HG03045 (cell line): ENCODE measurements around the gene S100B.

Experiments
- ATAC-seq: cut with Tn5 transposase; IDR thresholded peaks from one replicate; pipeline ENCODE4 v1.9.1; 2021; ENCODE audit warnings: mild to moderate bottlenecking, moderate library complexity; ENCODE audit not compliant: unreplicated experiment

Gene S100B

DNA sequence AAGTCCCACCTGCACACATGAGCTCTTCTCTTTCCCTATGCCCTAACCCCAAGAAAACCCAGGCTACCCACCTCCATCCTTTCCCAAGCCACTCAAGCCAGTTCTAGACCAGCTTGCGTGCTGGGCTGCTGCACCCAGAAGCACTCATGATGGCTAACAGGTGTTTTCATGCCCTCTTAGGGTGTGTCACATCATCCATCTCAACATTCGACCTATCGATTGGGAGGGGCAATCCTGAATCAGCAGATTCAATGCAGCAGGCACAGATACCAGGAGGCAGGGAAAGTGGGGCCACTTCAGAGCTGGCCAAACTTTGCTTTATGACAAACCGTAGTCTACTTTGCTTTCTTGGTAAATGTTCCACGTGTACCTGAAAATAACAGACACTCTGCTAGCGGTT is 24.0 kb upstream of the S100B start:
- ATAC-seq: no peak

DNA sequence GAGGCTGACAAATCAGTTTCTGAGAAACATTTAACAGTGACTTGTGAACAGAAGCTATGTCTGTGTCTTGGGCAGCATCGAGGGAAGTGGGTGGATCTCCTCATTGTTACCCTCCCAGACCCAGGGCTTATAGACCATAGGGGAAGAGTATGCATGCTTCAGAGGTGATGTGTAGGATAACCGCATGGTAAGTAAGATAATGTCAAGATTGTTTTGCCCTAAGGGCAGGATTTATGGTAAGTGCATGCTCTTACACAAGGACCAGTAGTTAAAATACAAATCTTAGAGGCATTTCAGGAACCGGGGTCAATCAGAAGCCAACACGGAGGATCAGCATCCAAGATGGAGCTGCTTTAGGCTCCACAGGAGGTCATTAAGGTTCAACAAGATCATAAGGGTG is 22.8 kb upstream of the S100B start:
- no peak for ATAC-seq

DNA sequence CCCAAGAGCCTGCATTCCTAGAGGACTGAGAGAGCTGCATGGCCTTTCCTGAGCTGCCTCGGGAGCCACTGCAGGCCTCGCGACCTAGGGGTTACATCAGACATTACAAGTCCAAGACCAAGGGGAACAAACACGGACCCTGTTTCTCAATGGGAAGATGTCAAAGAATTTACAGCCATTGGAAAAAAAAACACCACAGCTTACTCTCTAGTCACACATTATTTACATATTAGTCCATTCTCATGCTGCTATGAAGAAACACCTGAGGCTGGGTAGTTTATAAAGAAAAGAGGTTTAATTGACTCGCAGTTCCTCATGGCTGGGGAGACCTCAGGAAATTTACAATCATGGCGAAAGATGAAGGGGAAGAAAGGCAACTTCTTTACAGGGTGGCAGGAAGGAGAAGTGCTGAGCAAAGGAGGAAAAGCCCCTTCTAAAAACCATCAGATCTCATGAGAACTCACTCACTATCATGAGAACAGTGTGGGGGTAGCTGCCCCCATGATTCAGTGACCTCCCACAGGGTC is 22.2 kb upstream of the S100B start:
- no peak for ATAC-seq

DNA sequence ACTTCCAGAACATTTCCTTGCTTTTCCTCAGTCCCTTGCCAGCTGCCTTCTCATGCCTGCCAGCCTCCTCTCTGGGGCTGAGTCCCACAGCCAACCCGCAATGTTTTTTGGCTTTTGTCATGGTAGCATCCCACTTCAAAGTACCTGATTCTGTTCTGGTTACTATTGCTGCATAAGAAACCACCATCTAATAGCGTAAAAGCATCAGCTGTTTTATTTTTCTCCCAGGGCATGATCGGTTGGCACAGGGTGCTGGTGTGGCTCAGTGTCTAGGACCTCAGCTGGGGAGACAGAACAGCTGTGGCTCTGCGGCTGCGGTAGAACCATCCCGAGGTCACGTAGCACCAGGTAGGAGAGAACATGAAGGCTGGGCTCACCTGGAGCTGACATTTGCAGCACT is 21.7 kb upstream of the S100B start:
- no peak for ATAC-seq

DNA sequence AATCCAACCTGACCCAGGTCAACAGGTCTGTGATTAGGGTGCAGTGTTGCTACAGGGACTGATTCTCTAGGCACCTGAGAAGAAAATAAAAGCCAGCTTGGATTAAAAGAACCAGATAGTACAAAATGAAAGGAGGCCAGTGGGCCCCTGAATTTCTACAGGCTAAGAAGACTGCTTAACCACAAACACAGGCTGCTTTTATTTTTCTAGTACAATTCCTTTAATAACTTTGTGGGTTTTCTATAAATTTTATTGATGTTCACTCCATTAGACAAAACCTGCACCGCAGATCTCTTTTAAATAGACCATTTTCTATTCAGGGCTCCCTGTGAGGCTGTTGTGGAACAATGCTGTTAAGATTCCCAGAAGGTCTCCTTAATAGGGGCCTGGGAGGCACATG is 20.9 kb upstream of the S100B start:
- no peak for ATAC-seq

DNA sequence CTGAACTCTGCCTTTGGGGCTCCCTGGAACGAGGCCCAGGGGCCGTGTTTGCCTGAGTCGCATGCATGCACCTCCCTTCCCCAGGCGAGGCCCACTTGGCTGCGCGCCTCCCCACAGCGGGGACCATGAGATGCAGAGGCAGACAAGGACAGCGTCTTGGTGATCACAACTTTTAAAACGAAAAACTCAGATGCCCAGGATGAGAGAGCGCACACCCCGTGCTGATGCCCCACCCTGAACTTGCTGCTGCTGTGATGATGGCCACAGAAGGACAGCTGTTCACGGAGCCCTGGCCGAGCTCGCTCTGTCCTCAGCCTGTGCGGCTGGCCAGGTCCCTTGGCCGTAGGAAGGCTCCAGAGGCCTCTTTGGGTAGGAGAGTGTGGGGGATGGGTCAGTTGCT is 19.2 kb upstream of the S100B start:
- ATAC-seq: no peak

DNA sequence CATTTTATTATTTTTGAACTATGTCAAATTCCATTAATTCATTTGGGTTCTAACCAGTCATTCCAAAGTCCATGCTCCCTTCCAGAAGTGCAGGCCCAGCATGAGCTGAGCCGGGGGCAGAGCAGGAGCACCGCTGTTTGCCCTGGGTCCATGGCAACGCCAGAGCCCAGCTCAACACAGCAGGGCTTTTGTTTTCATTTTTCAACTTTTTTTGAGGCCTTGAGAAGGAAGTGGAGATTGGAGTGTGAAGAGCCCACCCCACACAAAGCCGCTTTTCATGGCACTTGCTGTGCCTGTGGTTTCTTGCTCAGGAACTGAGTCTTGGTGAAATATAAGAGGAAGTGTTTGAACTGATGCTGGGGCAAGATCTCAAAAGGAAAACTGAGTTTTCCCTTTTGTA is 17.3 kb upstream of the S100B start:
- no peak for ATAC-seq

DNA sequence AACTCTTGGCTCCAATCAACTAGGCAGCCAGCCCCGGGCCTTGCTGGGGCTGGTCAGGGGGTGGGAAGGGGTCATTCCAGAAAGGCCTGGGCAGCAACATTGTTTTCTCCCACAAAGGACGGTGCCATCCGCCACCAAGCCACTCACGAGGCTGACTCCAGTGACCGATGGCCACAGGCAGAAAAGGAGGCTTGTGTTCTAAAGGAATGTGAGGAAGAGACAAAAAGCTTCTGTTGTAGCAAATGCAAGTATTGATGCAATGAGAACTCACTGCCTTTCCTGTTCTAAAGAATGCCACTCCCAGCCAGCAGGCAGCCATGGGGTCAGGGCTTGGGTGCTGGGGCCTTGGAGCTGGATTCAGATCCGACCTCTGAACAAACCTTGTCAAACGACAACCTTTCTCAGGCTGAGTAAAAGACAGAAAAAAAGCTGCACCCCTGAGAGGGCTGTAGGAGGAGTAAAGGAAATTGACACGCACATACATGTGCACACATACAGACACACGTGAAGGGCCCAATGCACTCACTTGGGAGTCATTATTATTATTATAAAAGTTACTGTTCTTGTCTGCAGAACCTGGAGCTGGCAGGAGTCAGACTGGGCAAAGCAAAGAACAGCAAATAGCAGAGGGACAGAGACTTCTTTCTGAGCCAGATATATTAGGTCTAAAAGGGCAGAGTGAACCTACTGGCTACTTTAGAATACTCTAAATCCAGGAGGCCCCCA is 16.7 kb upstream of the S100B start:
- ATAC-seq: no peak

DNA sequence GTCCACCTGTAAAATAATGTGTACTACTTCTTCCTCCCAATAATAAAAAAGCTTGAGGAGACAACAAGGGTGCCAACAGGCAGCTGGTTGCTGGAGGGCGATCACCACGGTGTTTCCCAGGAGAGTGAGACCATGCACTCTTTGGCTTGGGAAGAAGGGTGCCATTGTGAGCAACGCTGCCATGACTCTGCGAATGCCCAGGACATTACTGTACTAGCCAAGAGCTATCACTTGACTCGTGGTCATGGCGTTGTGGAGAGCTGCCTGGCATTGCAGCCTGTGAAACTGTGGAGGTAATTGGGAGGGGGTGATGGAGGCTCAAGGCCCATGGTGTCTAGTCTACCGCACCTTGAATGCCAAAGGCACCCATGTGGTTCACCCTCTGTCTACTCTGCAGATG is 16.0 kb upstream of the S100B start:
- ATAC-seq: no peak

DNA sequence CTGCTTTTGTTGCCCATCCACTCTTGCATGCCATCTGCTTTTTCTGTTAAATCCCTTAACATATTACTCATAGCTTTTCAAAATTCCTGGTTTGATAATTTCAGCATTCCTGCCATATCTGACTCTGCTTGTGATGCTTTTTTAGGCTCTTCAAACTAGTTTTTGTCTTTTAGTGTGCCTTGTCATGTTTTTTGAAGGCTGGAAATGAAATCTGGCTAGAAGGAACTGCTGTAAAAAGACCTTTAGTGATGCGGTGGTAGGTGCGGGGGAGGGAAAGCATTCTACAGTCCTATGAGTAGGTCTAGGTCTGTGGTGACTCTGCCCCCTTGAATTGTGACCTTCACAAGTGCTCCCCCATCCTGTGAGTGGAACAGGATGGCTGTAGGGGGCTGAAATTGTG is 15.0 kb upstream of the S100B start:
- ATAC-seq: no peak

DNA sequence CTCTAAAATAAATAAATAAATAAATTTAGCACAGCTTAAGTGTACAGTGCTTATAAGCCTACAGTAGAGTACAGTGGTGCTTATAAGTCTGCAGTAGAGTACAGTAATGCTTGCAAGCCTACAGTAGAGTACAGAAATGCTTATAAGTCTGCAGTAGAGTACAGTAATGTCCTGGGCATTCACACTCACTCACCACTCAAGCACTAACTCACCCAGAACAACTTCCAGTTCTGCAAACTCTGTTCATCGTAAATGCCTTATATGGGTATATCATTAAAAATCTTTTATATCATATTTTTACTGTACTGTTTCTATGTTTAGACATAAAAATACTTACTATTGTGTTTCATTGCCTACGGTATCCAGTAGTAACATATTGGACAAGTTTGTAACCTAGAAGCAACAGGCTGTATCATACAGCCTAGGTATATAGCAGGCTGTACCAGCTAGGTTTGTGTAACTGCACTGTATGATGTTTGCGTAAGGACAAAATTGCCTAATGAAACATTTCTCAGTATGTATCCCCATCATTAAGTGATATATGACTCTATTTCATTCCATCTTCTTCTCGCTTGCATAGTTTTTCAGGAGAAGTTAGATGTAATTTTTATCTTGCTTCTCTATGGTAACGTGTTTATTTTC is 14.0 kb upstream of the S100B start:
- ATAC-seq: no peak

DNA sequence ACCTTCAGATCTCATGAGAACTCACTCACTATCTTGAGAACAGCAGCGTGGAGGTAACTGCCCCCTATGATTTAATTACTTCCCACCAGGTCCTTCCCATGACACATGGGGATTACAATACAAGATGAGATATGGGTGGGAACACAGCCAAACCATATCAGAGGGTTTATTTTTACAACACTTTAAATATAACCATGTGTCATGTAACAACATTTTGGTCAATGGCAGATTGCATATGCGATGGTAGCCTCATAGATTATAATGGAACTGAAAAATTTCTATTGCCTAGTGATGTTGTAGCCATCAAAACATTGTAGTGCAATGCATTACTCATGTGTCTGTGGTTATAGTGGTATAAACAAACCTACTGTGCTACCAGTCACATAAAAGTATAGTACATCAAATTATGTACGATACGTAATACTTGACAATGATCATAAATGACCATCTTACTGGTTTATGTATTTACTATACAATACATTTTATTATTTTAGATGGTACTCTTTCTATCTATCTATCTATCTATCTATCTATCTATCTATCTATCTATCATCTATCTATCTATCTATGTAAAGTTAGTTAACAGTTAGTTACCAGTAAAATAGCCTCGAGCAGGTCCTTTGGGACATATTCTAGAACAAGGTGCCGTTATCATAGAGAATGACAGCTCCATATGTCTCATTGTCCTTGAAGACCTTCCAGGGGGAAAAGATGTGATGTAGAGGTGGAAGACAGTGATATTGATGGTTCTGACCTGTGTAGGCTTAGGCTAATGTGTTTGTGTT is 12.6 kb upstream of the S100B start:
- no peak for ATAC-seq

DNA sequence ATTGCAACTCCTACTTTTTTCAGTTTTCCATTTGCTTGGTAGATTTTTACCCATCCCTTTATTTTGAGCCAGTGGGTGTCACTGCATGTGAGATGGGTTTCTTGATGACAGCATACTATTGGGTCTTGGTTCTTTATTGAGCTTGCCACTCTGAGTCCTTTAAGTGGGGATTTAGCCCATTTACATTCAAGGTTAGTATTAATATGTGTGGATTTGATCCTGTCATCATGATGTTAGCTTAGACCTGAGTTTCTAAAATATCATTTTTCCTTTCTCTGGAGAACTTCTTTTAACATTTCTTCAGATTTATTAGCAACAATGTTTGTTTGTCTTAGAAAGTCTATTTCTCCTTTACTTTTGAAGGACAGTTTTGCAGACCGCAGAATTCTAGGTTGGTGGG is 11.8 kb upstream of the S100B start:
- ATAC-seq: no peak

DNA sequence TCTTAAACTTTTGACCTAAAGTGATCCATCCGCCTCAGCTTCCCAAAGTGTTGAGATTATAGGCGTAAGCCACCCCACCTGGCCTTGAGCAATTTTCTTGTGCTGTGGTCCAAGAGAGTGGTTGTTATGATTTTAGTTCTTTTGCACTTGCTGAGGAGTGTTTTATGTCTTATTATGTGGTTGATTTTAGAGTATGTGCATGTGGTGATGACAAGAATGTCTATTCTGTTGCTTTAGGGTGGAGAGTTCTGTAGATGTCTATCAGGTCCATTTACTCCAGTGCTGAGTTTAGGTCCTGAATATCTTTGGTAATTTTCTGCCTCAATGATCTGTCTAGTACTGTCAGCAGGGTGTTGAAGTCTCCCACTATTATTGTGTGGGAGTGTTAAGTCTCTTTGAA is 11.2 kb upstream of the S100B start:
- ATAC-seq: no peak

DNA sequence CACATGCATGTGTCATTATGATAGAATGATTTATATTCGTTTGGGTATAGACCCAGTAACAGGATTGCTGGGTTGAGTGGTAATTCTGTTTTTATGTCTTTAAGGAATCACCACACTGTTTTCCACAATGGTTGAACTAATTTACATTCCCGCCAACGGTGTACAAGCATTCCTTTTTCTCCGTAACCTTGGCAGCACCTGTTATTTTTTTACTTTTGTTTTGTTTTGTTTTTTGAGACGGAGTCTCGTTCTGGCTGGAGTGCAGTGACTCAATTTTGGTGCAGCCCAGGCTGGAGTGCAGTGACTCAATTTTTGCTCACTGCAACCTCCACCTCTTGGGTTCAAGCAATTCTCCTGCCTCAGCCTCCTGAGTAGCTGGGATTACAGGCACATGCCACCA is 8.5 kb upstream of the S100B start:
- ATAC-seq: no peak

DNA sequence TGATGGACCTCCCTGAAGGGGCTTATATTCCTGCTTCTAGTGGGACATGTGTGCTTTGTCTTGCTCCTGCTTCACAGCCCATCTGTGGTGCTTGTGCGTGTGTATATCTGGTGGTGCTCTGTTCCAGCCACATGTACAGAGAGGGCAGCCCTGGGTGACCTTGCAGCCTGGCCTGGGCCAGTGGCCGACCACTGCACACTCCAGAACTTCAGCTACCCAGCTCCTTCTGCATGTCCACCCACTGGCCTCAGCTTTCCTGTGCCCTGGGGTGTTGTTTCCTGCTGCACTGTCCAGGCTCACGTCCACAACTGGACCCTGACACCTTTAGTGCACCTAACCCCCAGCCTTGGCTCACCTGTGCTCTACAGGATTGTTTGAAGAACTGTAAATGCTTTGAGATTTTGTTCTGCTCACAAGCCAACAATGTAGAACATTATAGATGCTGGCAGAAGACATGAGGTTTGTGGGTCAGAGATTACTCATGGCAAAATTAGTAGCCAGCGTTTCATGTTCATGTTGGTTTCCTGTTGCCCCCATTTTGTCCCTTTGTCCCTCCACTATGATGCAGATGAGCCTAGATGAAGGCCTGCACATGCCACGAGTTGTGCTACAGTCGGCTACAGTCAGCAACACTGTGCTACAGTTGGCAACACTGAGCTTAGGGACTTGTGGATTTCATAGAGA is 5.3 kb upstream of the S100B start:
- no peak for ATAC-seq

DNA sequence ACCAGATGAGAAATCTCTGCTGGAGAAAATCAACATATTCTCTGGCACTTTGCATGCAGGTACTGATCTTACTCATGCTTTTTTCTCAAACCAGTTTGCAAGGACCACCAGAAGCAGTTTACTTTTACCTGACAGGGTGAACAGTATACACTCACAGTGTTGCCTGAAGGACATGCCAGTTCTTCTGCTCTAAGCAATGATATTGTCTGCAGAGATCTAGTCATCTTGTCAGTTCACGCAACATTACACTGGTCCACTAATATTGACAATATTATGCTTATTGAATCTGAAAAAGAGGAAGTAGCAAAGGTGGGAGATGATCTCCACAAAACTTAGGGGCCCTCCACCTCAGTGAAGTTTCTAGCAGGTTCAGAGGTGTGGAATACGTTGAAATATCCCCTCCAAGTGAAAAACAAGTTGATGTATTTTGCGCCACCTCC is 3.8 kb upstream of the S100B start:
- ATAC-seq: no peak

DNA sequence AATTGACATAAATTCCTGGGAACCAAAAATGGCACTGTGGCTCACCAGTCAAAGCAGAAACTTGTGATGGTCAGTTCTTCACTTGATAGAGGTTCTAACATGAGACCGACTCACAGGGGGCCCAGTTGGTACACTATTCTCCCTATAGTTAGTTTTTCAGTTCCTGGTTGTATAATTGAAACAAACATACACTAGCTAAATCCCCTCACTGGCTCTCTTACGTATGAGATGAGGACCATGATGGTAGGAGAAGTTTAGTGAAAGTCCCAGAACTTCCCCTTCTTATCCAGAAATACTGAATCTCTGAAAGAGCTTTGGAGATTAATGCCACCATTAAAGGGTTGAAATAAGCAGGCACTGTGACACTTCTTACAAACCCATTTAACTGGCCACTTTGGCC is 2.8 kb upstream of the S100B start:
- ATAC-seq: no peak

DNA sequence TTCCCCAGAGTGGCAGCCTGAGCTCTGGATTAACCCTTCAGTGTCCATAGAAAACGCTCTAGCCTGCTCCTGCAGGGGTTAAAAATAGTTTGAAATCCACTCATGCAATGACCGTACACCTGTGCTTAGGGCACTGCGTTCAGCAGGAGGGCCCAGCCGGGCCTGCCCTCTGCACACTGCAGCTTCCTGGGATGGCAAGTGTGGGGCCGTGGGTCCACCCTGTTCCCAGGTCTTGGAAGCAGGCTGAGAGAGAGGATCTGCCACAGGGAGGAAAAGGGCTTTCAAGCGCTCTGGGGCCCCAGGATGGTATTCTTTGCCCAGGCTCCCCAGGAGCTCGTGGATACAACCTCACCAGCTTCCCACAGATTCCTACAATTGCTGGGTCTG is 1.5 kb upstream of the S100B start:
- ATAC-seq: no peak

DNA sequence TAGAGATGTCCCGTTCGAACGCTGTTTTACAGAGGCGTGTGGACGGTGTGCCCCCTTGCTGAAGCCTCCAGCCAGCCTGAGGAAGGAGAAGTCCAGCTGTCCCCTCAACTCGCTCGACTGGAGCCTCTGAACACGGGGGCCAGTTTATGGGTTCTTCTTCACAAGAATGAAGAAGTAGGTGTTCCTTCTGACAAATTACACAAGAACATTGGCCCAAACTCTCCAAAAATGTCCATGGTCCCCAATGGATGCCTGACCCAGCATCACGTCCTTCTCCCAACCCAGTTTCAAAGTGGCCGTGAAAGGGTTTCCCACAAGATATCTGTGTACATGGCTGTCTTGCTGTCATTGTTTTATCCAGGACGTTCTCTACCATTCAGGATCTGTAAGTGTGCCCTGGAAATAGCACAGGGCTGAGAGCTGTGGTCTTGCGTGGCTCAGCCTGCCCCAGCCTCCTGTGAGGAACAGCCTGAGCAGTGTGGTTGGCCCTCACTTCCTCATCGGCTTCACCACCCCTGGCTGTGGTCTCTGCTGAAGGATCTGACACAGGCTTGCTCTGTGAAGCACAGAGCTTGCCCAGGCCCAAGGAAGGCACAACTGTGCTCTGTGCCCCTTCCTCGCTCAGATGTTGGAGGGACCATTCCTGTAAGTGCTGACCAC is 1.0 kb upstream of the S100B start:
- ATAC-seq: no peak
